ENCODE results near the gene PI4K2B.
A peak's percentile ranks its signal among the peaks of the same experiment; 100 is the strongest.
"Not testable (repeated sequence)": the region's sequence is repeated elsewhere in the genome, so short reads cannot be mapped to it uniquely, and the experiment has no call there.

The PI4K2B gene

GRCh38 chr4:25233737-25234389 lies at the start of gene PI4K2B:
Gene PI4K2B, plus strand, starts transcription at chr4:25234033. Its CDS starts 131 bp downstream, at chr4:25234164.
- Histone ChIP-seq H3K27ac (ENCODE audit: low read length) (no peak within 1 kb of the TSS), H3K27me3 (ENCODE audit: control insufficient read depth, insufficient read depth, low read length) (peaks cover 22% of the 10 kb centered on the region), H3K4me1 (ENCODE audit: control insufficient read depth, low read depth, low read length) (peaks cover 6% of the 10 kb centered on the region), H3K4me3 (ENCODE audit: low read length) (peak within 1 kb of the TSS; percentile 89), H3K9ac (ENCODE audit: low read length) (peak within 1 kb of the TSS; percentile 68), H3K9me3 (ENCODE audit: control insufficient read depth, low read depth, low read length) (peaks cover 12% of the 10 kb centered on the region), H3K36me3 (ENCODE audit: control insufficient read depth, low read depth, low read length) (no peaks in the 10 kb centered on the region)

- H3K9ac ChIP-seq (ENCODE audit: low read length): no peak overlapping the region
- H3K4me1 ChIP-seq (ENCODE audit: control insufficient read depth, low read depth, low read length): no peaks in the 10 kb centered on the region
- H3K27me3 ChIP-seq (ENCODE audit: control insufficient read depth, insufficient read depth, low read length): no peaks in the 10 kb centered on the region
- no peak overlapping the region for H3K4me3 ChIP-seq (ENCODE audit: low read length)
- no peaks in the 10 kb centered on the region for H3K36me3 ChIP-seq (ENCODE audit: control insufficient read depth, low read depth, low read length)
- H3K9me3 ChIP-seq (ENCODE audit: control insufficient read depth, low read depth, low read length): no peaks in the 10 kb centered on the region
- no peak overlapping the region for H3K27ac ChIP-seq (ENCODE audit: low read length)
These were observed 49.8 kb upstream of the PI4K2B start for GRCh38 chr4:25184056-25184455.

- H3K9ac ChIP-seq (ENCODE audit: low read length): no peak overlapping the region
- no peaks in the 10 kb centered on the region for H3K27me3 ChIP-seq (ENCODE audit: control insufficient read depth, insufficient read depth, low read length)
- no peaks in the 10 kb centered on the region for H3K36me3 ChIP-seq (ENCODE audit: control insufficient read depth, low read depth, low read length)
- no peaks in the 10 kb centered on the region for H3K9me3 ChIP-seq (ENCODE audit: control insufficient read depth, low read depth, low read length)
- H3K4me1 ChIP-seq (ENCODE audit: control insufficient read depth, low read depth, low read length): no peaks in the 10 kb centered on the region
- H3K4me3 ChIP-seq (ENCODE audit: low read length): no peak overlapping the region
- H3K27ac ChIP-seq (ENCODE audit: low read length): no peak overlapping the region
These were observed 43.4 kb upstream of the PI4K2B start for GRCh38 chr4:25190407-25190806.

GRCh38 chr4:25198713-25199112 lies 35.1 kb upstream of the PI4K2B start:
- H3K9ac ChIP-seq (ENCODE audit: low read length): no peak overlapping the region
- H3K4me1 ChIP-seq (ENCODE audit: control insufficient read depth, low read depth, low read length): no peaks in the 10 kb centered on the region
- no peaks in the 10 kb centered on the region for H3K27me3 ChIP-seq (ENCODE audit: control insufficient read depth, insufficient read depth, low read length)
- no peak overlapping the region for H3K27ac ChIP-seq (ENCODE audit: low read length)
- no peaks in the 10 kb centered on the region for H3K36me3 ChIP-seq (ENCODE audit: control insufficient read depth, low read depth, low read length)
- H3K4me3 ChIP-seq (ENCODE audit: low read length): no peak overlapping the region
- H3K9me3 ChIP-seq (ENCODE audit: control insufficient read depth, low read depth, low read length): no peaks in the 10 kb centered on the region

- H3K36me3 ChIP-seq (ENCODE audit: control insufficient read depth, low read depth, low read length): no peaks in the 10 kb centered on the region
- no peak overlapping the region for H3K4me3 ChIP-seq (ENCODE audit: low read length)
- no peaks in the 10 kb centered on the region for H3K27me3 ChIP-seq (ENCODE audit: control insufficient read depth, insufficient read depth, low read length)
- no peaks in the 10 kb centered on the region for H3K9me3 ChIP-seq (ENCODE audit: control insufficient read depth, low read depth, low read length)
- H3K4me1 ChIP-seq (ENCODE audit: control insufficient read depth, low read depth, low read length): peaks cover 6% of the 10 kb centered on the region
- H3K9ac ChIP-seq (ENCODE audit: low read length): no peak overlapping the region
- H3K27ac ChIP-seq (ENCODE audit: low read length): no peak overlapping the region
These were observed 25.8 kb upstream of the PI4K2B start for GRCh38 chr4:25207997-25208396.

GRCh38 chr4:25209702-25210101 lies 24.1 kb upstream of the PI4K2B start:
- H3K4me1 ChIP-seq (ENCODE audit: control insufficient read depth, low read depth, low read length): peaks cover 6% of the 10 kb centered on the region
- H3K36me3 ChIP-seq (ENCODE audit: control insufficient read depth, low read depth, low read length): no peaks in the 10 kb centered on the region
- H3K27me3 ChIP-seq (ENCODE audit: control insufficient read depth, insufficient read depth, low read length): no peaks in the 10 kb centered on the region
- H3K4me3 ChIP-seq (ENCODE audit: low read length): no peak overlapping the region
- H3K27ac ChIP-seq (ENCODE audit: low read length): no peak overlapping the region
- H3K9me3 ChIP-seq (ENCODE audit: control insufficient read depth, low read depth, low read length): no peaks in the 10 kb centered on the region
- no peak overlapping the region for H3K9ac ChIP-seq (ENCODE audit: low read length)

- no peak overlapping the region for H3K27ac ChIP-seq (ENCODE audit: low read length)
- H3K9me3 ChIP-seq (ENCODE audit: control insufficient read depth, low read depth, low read length): no peaks in the 10 kb centered on the region
- no peak overlapping the region for H3K9ac ChIP-seq (ENCODE audit: low read length)
- H3K27me3 ChIP-seq (ENCODE audit: control insufficient read depth, insufficient read depth, low read length): no peaks in the 10 kb centered on the region
- no peak overlapping the region for H3K4me3 ChIP-seq (ENCODE audit: low read length)
- H3K4me1 ChIP-seq (ENCODE audit: control insufficient read depth, low read depth, low read length): peaks cover 6% of the 10 kb centered on the region
- no peaks in the 10 kb centered on the region for H3K36me3 ChIP-seq (ENCODE audit: control insufficient read depth, low read depth, low read length)
These were observed 22.1 kb upstream of the PI4K2B start for GRCh38 chr4:25211721-25212120.

- no peaks in the 10 kb centered on the region for H3K36me3 ChIP-seq (ENCODE audit: control insufficient read depth, low read depth, low read length)
- H3K9ac ChIP-seq (ENCODE audit: low read length): no peak overlapping the region
- no peak overlapping the region for H3K4me3 ChIP-seq (ENCODE audit: low read length)
- H3K9me3 ChIP-seq (ENCODE audit: control insufficient read depth, low read depth, low read length): no peaks in the 10 kb centered on the region
- H3K27me3 ChIP-seq (ENCODE audit: control insufficient read depth, insufficient read depth, low read length): no peaks in the 10 kb centered on the region
- peaks cover 6% of the 10 kb centered on the region for H3K4me1 ChIP-seq (ENCODE audit: control insufficient read depth, low read depth, low read length)
- H3K27ac ChIP-seq (ENCODE audit: low read length): no peak overlapping the region
These were observed 21.0 kb upstream of the PI4K2B start for GRCh38 chr4:25212822-25213221.

- Histone ChIP-seq H3K4me1 (ENCODE audit: control insufficient read depth, low read depth, low read length) (peaks cover 6% of the 10 kb centered on the region), H3K9ac (ENCODE audit: low read length) (no peak overlapping the region), H3K4me3 (ENCODE audit: low read length) (no peak overlapping the region)
These were observed 20.4 kb upstream of the PI4K2B start for GRCh38 chr4:25213347-25213979.

GRCh38 chr4:25214750-25215149 lies 19.1 kb upstream of the PI4K2B start:
- not testable (repeated sequence) for H3K27ac ChIP-seq (ENCODE audit: low read length)

More at GRCh38 chr4:25213347-25213979, 20.4 kb upstream of the PI4K2B start:
- H3K27me3 ChIP-seq (ENCODE audit: control insufficient read depth, insufficient read depth, low read length): no peaks in the 10 kb centered on the region
- no peak overlapping the region for H3K27ac ChIP-seq (ENCODE audit: low read length)
- no peaks in the 10 kb centered on the region for H3K36me3 ChIP-seq (ENCODE audit: control insufficient read depth, low read depth, low read length)
- no peaks in the 10 kb centered on the region for H3K9me3 ChIP-seq (ENCODE audit: control insufficient read depth, low read depth, low read length)

GRCh38 chr4:25215511-25215910 lies 18.3 kb upstream of the PI4K2B start:
- no peaks in the 10 kb centered on the region for H3K27me3 ChIP-seq (ENCODE audit: control insufficient read depth, insufficient read depth, low read length)
- no peak overlapping the region for H3K4me3 ChIP-seq (ENCODE audit: low read length)
- H3K27ac ChIP-seq (ENCODE audit: low read length): no peak overlapping the region
- no peaks in the 10 kb centered on the region for H3K4me1 ChIP-seq (ENCODE audit: control insufficient read depth, low read depth, low read length)
- H3K36me3 ChIP-seq (ENCODE audit: control insufficient read depth, low read depth, low read length): no peaks in the 10 kb centered on the region
- no peaks in the 10 kb centered on the region for H3K9me3 ChIP-seq (ENCODE audit: control insufficient read depth, low read depth, low read length)
- no peak overlapping the region for H3K9ac ChIP-seq (ENCODE audit: low read length)

More at GRCh38 chr4:25214750-25215149, 19.1 kb upstream of the PI4K2B start:
- H3K9me3 ChIP-seq (ENCODE audit: control insufficient read depth, low read depth, low read length); H3K27me3 ChIP-seq (ENCODE audit: control insufficient read depth, insufficient read depth, low read length); H3K36me3 ChIP-seq (ENCODE audit: control insufficient read depth, low read depth, low read length); H3K4me1 ChIP-seq (ENCODE audit: control insufficient read depth, low read depth, low read length); H3K4me3 ChIP-seq (ENCODE audit: low read length); H3K9ac ChIP-seq (ENCODE audit: low read length): not testable (repeated sequence)

GRCh38 chr4:25221377-25221776 lies 12.5 kb upstream of the PI4K2B start:
- H3K36me3 ChIP-seq (ENCODE audit: control insufficient read depth, low read depth, low read length): no peaks in the 10 kb centered on the region
- H3K4me3 ChIP-seq (ENCODE audit: low read length): no peak overlapping the region
- H3K27me3 ChIP-seq (ENCODE audit: control insufficient read depth, insufficient read depth, low read length): no peaks in the 10 kb centered on the region
- no peak overlapping the region for H3K9ac ChIP-seq (ENCODE audit: low read length)
- H3K9me3 ChIP-seq (ENCODE audit: control insufficient read depth, low read depth, low read length): peaks cover 19% of the 10 kb centered on the region
- no peaks in the 10 kb centered on the region for H3K4me1 ChIP-seq (ENCODE audit: control insufficient read depth, low read depth, low read length)
- H3K27ac ChIP-seq (ENCODE audit: low read length): no peak overlapping the region

Data from iPS-18a (cell line).